HG03521 (cell line): Measurements from ENCODE around the gene PDLIM7.
A peak's percentile ranks its signal among the peaks of the same experiment; 100 is the strongest.

Experiments
- ATAC-seq: cut with Tn5 transposase; IDR thresholded peaks from one replicate; pipeline ENCODE4 v1.9.1; 2021; ENCODE audit warnings: mild to moderate bottlenecking, moderate library complexity; ENCODE audit not compliant: unreplicated experiment

PDLIM7 gene

GRCh38 chr5:177458912-177459350, 38.5 kb downstream of the PDLIM7 start:
- no peak for ATAC-seq

GRCh38 chr5:177457852-177458681, 39.3 kb downstream of the PDLIM7 start:
- ATAC-seq: no peak

DNA sequence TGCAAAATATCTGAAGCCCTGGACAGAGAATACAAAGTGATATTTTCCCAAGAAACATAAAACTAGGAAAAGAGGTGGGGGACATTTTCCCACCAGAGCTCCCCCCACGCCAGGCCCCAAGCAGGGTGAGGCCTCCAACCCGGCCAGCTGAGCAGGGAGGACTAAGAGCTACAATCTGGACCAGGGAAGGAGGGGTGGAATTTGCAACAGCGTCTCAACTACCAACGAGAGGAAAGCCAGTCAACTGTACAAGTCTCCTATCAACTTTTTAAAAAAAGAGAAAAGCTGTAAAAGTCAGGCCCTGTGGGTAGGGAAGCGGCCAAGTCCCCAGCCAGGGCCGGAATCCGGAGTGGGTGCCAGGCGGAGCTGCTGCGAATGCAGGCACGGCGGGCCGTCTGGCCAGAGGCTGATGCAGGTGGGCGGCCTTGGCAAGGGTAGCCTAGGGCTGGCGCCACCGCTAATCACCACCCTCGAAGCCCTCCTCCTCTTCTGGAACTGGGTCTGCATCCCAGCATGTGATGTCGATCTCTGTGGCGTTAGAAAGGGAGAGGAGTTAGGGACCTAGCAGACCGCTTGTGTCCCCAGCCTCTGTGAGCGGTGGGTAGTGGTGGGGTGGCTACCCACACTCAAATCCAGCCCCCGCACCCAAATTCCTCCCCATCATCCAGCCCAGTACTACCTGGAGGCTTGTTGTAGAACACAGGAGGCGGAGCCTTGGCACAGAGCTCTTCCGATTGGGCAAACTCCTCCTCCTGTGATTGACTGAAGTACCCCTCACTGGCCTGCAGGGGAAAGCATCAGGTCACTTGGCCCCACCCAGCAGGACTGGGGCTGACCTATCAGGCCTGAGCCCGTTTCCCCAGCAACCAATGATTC, 40.2 kb downstream of the PDLIM7 start:
- ATAC-seq: peak; percentile 41

- ATAC-seq: no peak
These were observed 40.8 kb downstream of the PDLIM7 start for GRCh38 chr5:177456591-177456964.

DNA sequence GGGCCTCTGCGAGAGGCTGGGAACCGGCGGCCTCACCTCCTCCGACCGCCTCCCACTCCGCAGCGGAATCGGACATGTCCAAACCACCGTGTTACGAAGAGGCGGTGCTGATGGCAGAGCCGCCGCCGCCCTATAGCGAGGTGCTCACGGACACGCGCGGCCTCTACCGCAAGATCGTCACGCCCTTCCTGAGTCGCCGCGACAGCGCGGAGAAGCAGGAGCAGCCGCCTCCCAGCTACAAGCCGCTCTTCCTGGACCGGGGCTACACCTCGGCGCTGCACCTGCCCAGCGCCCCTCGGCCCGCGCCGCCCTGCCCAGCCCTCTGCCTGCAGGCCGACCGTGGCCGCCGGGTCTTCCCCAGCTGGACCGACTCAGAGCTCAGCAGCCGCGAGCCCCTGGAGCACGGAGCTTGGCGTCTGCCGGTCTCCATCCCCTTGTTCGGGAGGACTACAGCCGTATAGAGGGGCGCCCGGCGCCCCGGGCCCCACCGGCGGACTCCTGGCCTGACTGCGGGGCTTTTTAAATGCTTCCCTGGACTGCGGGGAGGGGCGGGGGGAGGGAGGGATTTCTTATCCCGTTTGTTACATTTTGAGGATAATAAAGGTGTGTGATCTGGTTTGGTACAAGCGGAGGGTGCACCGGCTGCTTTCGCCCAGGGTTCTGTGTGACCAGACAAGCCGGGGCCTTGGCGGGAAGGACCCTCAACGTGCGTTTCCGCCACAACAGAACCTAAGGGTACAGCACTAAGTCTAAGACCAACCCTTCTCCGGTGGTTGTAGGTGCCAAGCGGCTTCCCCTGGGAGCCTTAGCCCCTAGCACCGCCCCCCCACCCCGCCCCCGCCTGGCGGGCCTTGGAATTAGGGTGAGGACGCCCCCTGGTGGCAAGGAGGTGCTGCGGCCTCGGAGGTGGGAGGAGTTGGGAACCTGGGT, 41.5 kb downstream of the PDLIM7 start:
- peak; percentile 0 for ATAC-seq

- peak; percentile 42 for ATAC-seq
These were observed 42.3 kb downstream of the PDLIM7 start for GRCh38 chr5:177455036-177455660.

GRCh38 chr5:177454397-177455035, 42.9 kb downstream of the PDLIM7 start:
- peak; percentile 53 for ATAC-seq

DNA sequence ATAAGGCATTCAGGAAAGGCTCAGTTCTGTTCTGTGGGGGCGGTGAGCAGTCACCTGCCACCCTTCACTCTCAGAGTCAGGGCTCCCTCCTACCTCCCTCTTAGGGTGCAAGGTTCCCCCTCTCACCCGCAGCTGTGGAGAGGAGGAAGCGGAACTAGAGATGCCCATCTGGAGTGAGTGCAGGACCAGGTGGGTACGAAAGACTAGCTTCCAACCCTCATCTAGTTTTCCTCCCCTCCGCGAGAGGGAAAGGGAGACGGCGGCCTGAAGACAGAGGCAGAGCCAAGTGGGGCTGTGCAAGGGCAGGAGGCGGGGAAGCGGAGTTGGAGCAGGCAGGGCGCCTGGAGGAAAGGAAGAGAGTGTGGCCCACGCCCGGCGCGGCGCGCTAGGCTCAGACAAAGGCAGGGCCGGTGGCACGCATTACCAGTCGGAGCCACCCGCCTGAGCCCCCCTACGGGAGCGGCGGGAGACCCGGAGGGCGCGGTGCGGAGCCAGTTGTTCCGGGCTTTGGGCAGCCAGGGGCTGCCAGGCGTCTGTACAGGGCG, 43.5 kb downstream of the PDLIM7 start:
- ATAC-seq: no peak

- no peak for ATAC-seq
These were observed 44.4 kb downstream of the PDLIM7 start for GRCh38 chr5:177452688-177453638.

GRCh38 chr5:177450667-177451424, 46.6 kb downstream of the PDLIM7 start:
- no peak for ATAC-seq

DNA sequence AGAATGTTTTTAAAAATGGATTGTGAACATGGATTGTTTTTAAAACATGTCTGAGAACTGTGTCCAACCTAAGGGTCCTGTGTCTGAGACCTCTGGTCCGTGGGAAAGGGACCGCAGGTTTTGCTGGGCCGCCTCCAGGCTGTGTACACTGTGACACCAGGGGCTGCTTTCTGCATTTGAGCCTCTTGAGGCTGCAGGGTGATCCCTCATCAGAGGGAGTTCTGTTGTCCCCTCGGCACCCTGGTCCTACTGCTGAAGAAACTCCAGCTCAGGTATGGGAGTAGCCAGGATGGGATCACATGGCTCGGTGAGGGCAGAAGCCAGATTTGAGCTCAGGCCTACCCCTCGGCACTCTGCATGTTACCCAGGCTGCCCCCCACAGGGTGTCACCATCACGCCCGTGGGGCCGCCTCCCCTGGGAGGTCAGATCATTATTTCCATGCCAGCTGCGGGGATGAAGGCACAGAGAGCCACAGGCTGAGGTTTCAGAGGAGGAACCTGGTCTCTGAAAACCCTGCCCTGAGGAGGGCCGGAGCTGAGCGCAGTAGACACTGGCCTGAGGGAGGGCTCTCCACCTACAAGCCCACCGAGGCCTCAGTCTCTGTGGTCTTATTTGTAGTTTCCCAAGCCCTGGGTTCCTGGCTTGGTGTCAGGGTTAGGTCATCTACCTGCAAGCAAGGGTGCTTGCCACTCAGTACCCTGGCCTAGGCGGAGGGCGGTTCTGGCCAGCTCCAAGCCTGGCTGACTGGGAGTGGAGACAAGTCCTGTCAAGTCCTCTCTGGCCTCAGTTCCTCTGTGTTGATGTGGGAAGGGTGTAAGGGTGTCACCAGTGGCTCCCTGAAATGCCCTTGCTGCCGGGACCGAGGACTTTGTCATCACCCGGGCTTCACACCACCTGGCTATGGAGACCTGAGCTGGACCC, 48.0 kb downstream of the PDLIM7 start:
- ATAC-seq: no peak

DNA sequence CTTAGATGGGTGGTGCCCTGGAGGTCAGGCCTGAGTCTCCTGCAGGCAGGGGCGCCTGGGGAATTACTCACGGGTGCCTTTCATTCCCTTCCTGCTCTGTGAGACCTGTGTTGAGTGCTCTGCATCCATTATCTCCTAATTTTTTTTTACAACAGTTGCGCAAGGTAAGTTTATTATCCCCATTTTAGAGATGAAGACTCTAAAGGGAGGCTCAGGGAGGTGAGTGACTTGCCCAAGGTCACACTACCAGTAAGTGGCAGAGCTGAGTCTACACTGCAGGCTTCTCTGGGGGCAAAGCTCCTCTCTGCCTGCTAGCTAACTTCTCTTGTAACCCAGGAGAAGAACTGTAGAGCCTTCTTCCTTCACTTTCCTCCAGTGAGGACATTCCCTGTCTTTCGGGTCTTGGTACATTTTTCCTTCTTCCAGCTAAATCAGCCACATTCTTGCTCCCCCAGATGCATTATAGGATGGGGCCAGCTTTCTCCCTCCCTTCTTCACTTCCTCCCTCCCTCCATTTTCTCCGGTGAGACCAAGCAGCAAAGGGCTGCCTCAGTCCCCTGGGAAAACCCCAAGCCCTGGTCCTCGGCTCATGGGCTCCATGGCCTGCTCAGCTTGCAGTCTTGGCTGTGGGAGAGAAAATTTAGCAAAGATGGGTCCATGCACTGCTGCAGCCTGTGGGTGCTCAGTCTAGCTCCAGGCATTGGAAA, 49.0 kb downstream of the PDLIM7 start:
- ATAC-seq: no peak

- ATAC-seq: no peak
These were observed 49.7 kb downstream of the PDLIM7 start for GRCh38 chr5:177447611-177448243.

- ATAC-seq: peak; percentile 40
These were observed 50.3 kb downstream of the PDLIM7 start for GRCh38 chr5:177447066-177447610.
